ENCODE measurements around the gene RAB1B.
A peak's percentile ranks its signal among the peaks of the same experiment; 100 is the strongest.

Gene RAB1B

GRCh38 chr11:66281001-66281400, 12.6 kb downstream of the RAB1B start:
- DNase-seq (ENCODE audit: low read depth) = no peak

GRCh38 chr11:66281776-66282467, 13.5 kb downstream of the RAB1B start:
- no peak overlapping the region for H3K4me3 ChIP-seq (ENCODE audit: low read depth, low read length)
- DNase-seq (ENCODE audit: low read depth) = no peak

More at GRCh38 chr11:66281001-66281400, 12.6 kb downstream of the RAB1B start:
- no peak overlapping the region for H3K4me3 ChIP-seq (ENCODE audit: low read depth, low read length)

- peak; percentile 84 for DNase-seq (ENCODE audit: low read depth)
- no peak overlapping the region for H3K4me3 ChIP-seq (ENCODE audit: low read depth, low read length)
Observed at GRCh38 chr11:66282468-66283455, 14.3 kb downstream of the RAB1B start.

GRCh38 chr11:66283461-66284105, 15.1 kb downstream of the RAB1B start:
- no peak for DNase-seq (ENCODE audit: low read depth)
- no peak overlapping the region for H3K4me3 ChIP-seq (ENCODE audit: low read depth, low read length)

- no peak overlapping the region for H3K4me3 ChIP-seq (ENCODE audit: low read depth, low read length)
- no peak for DNase-seq (ENCODE audit: low read depth)
Observed at GRCh38 chr11:66284526-66285078, 16.2 kb downstream of the RAB1B start.

- no peak for DNase-seq (ENCODE audit: low read depth)
- H3K4me3 ChIP-seq (ENCODE audit: low read depth, low read length) = no peak overlapping the region
Observed at GRCh38 chr11:66285250-66285947, 17.0 kb downstream of the RAB1B start.

GRCh38 chr11:66286699-66287098, 18.3 kb downstream of the RAB1B start:
- no peak overlapping the region for H3K4me3 ChIP-seq (ENCODE audit: low read depth, low read length)
- DNase-seq (ENCODE audit: low read depth) = no peak

- peak overlapping the region; percentile 85 for H3K4me3 ChIP-seq (ENCODE audit: low read depth, low read length)
- DNase-seq (ENCODE audit: low read depth) = no peak
Observed at GRCh38 chr11:66287211-66287888, 18.9 kb downstream of the RAB1B start.

- H3K4me3 ChIP-seq (ENCODE audit: low read depth, low read length) = peak overlapping the region; percentile 85
- DNase-seq (ENCODE audit: low read depth) = no peak
Observed at GRCh38 chr11:66287889-66288670, 19.6 kb downstream of the RAB1B start.

- H3K4me3 ChIP-seq (ENCODE audit: low read depth, low read length) = peak within 1 kb of the TSS; percentile 85
- peak; percentile 99 for DNase-seq (ENCODE audit: low read depth)
Observed at GRCh38 chr11:66288671-66289547, 20.5 kb downstream of the RAB1B start, which contains the start of gene YIF1A. Gene YIF1A (minus strand): TSS chr11:66289143. CDS start chr11:66288985, 158 bp downstream.

- DNase-seq (ENCODE audit: low read depth) = no peak
- peak overlapping the region; percentile 85 for H3K4me3 ChIP-seq (ENCODE audit: low read depth, low read length)
Observed at GRCh38 chr11:66289548-66290329, 21.3 kb downstream of the RAB1B start.

GRCh38 chr11:66290330-66290621, 21.8 kb downstream of the RAB1B start:
- no peak for DNase-seq (ENCODE audit: low read depth)
- H3K4me3 ChIP-seq (ENCODE audit: low read depth, low read length) = no peak overlapping the region

- no peak for DNase-seq (ENCODE audit: low read depth)
- H3K4me3 ChIP-seq (ENCODE audit: low read depth, low read length) = peak overlapping the region; percentile 20
Observed at GRCh38 chr11:66291303-66291705, 22.9 kb downstream of the RAB1B start.

GRCh38 chr11:66291706-66292542, 23.5 kb downstream of the RAB1B start, which contains the start of gene TMEM151A:
Gene TMEM151A (plus strand): TSS chr11:66291894. CDS start chr11:66292014, 120 bp downstream.
- H3K4me3 ChIP-seq (ENCODE audit: low read depth, low read length) = peak within 1 kb of the TSS; percentile 39
- DNase-seq (ENCODE audit: low read depth) = no peak
